Stimulated activated CD4-positive, alpha-beta T cell treated with anti-CD3 and anti-CD28 coated beads, Interleukin-1b, Interleukin-23, amount 100 ng/mL, for 1 hour (primary cell): Measurements from ENCODE around the gene ZNF211.

Experiments used
- DNase-seq, 2 donors: peaks; one replicate each; pipeline ENCODE4 v3.0.0-alpha.2; 2020; ENCODE audit warnings: low read depth in 2 of 2

Gene ZNF211

DNA sequence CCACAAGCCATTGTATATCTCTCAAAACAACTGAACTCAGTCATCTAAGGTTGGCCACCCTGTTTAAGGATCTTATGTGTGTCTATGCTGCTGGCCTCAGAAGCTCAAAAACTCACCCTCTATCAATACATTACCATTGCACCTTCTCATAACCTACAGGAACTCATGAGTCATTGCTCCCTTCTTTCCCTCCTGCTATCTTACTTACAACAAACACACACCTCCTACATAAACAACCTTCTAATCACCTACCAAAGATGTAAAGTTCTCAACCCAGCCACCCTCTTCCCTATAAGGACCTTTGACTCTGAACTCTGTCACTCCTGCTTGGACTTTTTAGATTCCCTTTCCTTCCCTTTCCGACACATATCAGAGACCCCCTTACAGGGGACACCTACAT is 22.5 kb downstream of the ZNF211 start:
- DNase-seq, result no peak

GRCh38 chr19:57656346-57656745 is 23.4 kb downstream of the ZNF211 start:
- DNase-seq, result no peak

GRCh38 chr19:57664269-57665127 is 31.5 kb downstream of the ZNF211 start:
- no peak for DNase-seq

DNA sequence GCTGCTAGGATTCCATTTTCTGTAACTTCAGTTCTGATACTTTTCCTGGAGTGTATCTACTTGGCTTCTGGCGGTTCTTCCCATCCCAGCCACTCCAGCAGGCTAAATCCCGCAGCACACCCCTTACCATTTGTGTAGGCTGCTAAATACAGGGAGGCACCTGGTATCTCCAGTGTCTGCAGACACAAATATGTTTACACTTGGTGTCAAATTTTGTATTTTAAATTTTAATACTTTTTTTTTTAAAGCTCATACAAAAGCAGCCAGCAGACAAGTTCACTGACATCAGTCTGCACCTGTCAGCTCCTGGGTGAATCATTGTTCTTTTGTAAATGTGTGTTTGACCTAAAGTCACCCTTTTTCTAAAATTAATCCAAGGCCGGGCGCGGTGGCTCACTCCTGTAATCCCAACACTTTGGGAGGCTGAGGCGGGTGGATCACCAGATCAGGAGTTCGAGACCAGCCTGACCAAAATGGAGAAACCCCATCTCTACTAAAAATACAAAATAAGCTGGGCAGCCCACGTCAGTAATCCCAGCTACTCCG is 32.4 kb downstream of the ZNF211 start:
- DNase-seq, result no peak

- no peak for DNase-seq
These were observed 34.3 kb downstream of the ZNF211 start for GRCh38 chr19:57667228-57667627.

GRCh38 chr19:57668635-57669034 is 35.7 kb downstream of the ZNF211 start, which contains the start of gene ZSCAN4:
Gene ZSCAN4, plus strand, starts transcription at chr19:57668935. Its CDS starts 7,211 bp downstream, at chr19:57676146.
- DNase-seq, result no peak

DNA sequence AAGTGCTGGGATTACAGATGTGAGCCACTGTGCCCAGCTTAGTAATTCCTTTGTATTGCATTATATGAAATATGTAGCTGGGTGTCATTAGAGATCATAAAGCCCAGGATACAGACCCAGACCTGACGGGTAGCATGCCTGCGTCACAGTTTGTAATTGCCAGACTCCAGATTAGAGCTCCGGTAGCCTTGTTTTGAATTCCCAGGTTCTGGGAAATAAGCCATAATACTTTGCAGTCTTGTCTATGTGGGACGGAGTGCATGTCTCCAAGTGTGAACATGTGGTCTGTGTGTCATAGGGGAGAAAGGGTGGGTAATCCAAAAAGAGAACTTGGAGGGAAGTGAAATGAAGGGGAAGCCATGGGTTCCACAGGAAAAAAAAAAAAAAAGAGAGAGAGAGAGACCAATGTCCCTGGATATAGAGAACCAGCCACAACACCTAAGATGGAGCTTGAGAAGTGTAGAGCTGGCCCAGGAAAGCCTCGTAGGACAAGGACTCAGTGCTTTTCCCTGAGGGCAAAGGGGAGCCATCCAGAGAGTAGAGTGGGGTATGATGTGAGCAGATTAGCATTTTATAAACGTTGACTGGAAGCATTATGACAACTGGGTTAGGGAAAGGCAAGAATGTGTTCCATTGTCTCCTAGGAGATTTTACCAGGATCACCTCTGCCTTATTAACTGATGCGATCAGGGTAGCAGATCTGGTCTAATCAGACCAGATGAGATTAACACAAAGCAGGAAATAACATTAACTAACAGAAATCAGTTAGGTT is 38.3 kb downstream of the ZNF211 start:
- no peak for DNase-seq

DNA sequence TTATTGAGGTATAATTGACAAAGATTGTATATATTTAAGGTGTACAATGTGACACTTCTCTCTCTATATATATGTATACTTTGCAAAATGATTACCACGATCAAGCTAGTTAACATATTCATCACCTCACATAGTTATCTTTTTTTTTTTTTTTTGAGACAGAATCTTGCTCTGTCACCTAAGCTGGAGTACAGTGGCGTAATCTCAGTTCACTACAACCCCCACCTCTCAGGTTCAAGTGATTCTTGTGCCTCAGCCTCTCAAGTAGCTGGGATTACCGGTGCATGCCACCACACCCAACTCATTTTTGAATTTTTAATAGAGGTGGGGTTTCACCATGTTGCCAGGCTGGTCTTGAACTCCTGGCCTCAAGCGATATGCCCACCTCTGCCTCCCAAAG is 39.5 kb downstream of the ZNF211 start:
- no peak for DNase-seq

DNA sequence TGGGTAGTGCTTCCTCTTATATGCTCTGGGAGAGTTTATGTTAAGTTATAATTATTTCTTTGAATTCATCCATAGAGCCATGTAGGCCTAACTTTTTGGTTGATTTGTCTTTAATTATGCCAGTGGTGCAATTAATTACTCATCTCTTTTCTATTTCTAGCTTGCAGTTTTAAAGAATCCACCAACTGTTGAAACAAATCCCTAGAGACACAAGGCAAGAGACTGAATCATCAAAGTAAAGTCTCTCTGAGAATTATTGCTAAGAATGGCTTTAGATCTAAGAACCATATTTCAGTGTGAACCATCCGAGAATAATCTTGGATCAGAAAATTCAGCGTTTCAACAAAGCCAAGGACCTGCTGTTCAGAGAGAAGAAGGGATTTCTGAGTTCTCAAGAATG is 42.9 kb downstream of the ZNF211 start:
- no peak for DNase-seq

DNA sequence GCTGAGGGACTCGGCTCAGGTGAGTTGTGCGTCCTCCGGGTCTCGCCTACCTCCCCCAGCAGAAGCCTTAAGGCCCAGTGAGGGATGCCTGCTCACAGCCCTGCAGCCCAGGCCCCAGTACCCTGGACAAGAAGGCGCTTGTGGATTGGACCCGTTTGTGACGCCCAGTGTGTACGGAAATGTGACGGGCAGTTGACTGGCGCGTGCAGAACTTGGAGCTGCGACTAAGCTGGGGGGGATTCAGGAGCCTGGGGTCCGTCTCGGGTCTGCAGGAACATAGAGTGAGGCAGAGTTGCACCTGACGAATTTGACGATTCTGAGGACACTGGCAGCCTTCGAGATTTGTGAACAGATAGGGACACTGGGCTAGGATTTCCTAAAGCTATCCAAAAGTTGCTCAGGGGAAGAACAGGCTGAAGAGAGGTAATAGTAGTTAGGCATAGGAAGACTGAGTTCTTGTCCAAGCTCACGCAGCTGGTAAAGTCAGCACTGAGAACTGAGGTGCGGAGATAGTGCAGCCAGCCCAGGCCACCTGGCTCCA is 49.3 kb downstream of the ZNF211 start:
- no peak for DNase-seq

DNA sequence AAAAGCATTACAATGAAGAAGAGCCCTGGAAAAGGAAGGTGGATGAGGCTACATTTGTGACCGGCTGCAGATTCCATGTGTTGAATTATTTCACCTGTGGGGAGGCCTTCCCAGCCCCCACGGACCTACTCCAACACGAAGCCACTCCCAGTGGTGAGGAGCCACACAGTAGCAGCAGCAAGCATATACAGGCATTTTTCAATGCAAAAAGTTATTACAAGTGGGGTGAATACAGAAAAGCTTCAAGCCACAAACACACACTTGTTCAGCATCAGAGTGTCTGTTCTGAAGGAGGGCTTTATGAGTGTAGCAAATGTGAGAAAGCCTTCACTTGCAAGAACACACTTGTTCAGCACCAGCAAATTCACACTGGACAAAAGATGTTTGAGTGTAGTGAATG is 53.8 kb downstream of the ZNF211 start:
- DNase-seq, result no peak

GRCh38 chr19:57687363-57688010 is 54.5 kb downstream of the ZNF211 start:
- DNase-seq, result no peak

DNA sequence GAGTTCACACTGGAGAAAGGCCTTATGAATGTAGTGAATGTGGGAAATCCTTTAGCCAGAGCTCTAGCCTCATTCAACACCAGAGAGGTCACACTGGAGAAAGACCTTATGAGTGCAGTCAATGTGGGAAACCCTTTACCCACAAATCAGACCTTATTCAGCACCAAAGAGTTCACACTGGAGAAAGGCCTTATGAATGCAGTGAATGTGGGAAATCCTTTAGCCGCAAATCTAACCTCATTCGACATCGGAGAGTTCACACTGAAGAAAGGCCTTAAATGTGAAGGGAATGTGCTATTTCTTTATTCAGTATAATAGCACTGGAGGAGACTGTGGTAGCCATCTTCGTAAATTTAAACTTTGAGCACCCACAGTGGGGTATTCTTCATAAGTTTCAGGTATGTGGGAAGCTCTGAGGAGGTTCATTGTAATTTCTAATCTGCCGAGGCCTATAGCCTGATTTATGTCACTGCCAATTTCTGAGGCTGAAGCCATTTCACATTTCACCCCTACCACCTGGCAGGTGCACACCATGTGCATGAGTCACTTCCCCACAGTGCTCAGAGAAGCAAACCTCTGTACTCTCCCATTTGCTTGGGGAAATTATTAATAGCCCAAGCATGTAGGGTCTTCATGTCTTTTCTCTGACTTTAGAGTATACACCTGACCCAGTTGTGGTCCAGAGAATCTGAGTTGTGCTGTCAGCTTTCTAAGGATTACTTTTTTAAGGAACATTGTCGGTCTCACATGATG is 55.2 kb downstream of the ZNF211 start:
- DNase-seq, result no peak

DNA sequence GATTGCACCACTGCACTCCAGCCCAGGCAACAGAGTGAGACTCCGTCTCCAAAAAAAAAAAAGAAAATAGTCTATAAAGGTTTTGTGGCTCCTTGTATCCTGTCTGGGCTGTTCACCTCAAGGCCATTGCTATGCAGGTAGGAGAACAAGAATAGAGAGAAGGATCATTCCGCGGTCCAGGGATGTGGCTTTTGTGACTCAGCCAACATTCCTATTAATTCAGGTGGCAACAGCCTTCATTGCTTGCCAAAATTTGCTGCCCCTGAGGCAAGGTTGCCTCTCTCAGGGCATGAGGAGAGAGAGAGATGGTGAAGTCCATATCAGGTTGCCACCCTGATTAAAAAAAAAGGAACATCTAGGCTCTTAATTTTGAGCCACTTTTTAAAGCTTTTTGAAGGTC is 56.8 kb downstream of the ZNF211 start:
- DNase-seq, result no peak
